ENCODE results near the gene LIMS3.
"Not testable (repeated sequence)": the region's sequence is repeated elsewhere in the genome, so short reads cannot be mapped to it uniquely, and the experiment has no call there.

LIMS3 gene, protein sequence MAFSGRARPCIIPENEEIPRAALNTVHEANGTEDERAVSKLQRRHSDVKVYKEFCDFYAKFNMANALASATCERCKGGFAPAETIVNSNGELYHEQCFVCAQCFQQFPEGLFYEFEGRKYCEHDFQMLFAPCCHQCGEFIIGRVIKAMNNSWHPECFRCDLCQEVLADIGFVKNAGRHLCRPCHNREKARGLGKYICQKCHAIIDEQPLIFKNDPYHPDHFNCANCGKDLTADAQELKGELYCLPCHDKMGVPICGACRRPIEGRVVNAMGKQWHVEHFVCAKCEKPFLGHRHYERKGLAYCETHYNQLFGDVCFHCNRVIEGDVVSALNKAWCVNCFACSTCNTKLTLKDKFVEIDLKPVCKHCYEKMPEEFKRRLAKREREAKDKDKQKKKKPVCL

DNA sequence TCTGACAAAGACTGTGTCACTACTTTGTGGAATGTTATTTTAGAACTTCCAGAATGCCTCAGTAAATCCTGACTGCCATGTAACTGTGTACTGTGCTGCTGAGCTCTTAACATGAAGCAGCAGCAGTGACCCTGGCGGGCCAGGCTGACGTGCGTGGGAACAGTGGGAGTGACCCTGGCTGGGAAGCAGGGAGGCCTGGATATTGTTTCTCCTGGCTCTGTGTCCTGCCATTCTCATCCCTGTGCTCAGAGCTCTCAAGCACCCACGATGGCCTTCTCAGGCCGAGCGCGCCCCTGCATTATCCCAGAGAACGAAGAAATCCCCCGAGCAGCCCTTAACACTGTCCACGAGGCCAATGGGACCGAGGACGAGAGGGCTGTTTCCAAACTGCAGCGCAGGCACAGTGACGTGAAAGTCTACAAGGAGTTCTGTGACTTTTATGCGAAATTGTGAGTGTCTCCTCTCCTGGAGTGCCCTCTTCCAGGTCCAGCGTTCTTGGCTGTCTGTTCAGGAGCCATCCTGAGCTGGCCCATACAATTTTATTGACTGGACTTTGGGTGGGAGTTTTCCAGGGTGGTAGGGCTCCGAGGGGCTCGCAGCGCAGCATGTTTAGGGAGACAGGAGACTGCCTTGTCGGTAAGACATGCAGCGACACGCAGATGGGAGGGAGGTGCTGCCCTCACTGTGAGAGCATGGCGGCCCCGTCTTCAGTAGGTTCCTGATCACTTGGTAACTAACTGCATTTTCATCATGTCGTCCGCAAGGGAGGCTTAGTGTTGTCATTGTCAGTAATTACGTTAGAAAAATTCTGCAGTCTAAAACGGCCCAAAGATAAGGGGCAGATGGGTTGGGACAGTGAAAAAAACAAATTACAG is at the start of gene LIMS3:
Gene LIMS3, plus strand, starts transcription at position 227 of the 875 bp plus-strand sequence. Its CDS starts 41 bp downstream, at position 268.
- DNase-seq (ENCODE audit: low read depth): not testable (repeated sequence)

DNA sequence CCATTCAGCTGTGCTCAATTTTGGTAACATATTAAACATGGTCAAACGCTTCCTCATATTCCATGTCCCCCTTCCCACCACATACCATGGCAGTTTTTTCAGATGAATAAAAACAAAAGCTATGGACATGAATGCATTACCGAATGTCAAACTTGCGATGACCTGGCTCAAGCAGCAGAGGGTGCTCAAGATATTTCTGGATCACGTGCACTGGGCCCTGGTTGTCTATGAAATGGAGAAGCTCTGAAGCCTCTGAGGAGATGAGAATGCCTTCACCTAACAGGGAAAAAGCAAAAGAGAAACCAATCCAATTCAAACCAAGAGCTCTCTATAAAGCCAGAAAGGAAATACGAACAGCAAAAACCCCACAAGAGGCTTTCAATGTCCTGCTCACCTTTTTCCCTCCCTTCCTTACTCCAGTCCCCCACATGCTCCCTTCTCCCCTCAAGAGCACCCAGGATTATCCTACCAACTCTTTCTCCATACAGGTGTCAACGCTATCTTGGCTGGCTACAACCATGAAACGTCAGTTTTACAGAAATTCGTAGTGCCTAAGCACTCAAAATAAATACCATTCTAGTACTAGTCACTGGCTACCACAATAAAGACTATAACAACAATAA is 27.2 kb upstream of the LIMS3 start:
- not testable (repeated sequence) for DNase-seq (ENCODE audit: low read depth)

DNA sequence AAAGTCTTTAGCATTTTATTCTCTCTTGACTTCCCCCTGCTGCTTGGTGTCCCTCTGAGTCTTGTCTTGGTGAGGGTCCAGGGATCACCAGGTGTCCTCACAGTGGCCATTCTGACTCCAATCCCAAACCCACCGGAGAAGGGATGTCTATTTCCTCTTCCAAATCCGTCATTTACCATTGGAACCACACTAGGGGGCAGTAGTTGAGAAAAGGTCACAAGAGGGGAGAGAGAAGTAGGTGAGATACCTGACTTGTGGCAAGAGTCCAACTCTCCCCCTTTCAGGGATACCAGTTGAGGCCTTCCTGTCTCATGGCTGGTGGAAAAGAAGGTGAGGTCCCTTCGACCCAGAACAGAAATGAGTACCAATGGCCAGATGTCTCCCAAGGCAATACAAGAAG is 21.9 kb upstream of the LIMS3 start:
- not testable (repeated sequence) for DNase-seq (ENCODE audit: low read depth)

DNA sequence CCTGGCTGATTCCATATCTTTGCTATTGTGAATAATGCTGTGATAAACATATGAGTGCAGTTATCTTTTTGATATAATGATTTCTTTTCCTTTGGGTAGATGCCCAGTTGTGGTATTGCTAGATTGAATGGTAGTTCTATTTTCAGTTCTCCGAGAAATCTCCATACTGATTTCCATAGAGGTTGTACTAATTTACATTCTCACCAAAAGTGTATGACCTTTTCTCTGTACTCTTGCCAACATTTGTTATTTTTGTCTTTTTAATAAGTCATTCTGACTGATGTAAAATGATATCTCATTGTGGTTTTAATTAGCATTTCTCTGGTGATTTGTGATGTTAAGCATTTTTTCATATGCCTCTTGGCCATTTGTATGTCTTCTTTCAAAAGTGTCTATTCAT is 16.4 kb upstream of the LIMS3 start:
- DNase-seq (ENCODE audit: low read depth): not testable (repeated sequence)

DNA sequence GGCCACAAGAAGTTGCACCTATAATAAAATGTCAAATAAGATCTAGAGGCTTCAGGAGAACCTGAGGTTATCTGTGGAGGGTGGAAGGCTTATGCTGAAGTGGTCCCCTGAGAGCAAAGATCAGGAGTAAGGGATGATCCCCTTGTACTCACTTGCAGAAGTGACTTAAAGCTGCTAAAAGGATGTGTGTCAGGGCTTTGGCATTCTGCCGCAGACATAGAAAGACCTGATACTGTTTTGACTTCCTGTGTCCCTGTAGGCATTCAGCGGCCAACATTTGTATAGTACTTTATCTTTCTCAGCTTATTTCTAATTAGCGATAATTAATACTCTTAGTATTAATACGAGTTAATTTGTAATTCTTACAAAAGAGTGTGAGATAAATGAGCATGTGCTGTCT is 10.1 kb upstream of the LIMS3 start:
- not testable (repeated sequence) for DNase-seq (ENCODE audit: low read depth)

DNA sequence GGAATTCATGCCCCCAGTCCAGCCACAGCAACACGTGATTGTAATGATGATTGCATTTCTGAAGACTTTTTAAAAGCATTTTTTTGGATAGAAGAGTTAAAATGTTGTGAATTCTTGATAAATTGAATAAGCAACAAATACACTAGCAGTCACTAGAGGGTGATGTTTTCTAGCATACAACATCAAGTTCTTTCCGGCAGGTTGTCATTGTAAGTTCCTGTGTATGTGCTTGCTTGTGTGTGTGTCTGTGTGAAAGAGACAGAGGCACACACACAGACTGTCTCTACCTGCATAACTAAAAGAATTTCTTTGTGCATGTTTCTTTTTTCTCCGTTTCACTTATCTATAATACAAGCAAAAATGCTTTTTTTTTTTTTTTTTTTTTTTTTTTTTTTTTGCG is 8.6 kb upstream of the LIMS3 start:
- not testable (repeated sequence) for DNase-seq (ENCODE audit: low read depth)

DNA sequence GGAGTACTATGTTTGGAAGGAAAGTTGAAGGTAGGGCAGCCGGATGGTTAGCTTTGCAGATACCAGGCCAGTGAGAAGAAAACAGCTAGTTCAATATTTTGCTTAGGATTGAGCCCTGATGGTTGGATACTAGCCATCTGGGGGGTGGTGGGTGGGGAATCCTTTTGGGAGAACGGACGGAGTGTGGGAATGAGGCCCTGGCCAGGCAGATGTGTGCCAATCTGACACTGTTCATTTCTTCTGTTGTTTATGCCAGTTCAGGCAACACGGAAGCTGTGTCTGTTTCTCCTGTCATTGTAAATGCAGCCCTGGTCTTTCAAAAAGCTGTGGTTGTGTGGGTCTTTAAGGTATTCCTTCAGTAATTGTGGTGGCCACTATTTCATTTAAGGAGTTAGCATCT is 7.5 kb upstream of the LIMS3 start:
- DNase-seq (ENCODE audit: low read depth): not testable (repeated sequence)

DNA sequence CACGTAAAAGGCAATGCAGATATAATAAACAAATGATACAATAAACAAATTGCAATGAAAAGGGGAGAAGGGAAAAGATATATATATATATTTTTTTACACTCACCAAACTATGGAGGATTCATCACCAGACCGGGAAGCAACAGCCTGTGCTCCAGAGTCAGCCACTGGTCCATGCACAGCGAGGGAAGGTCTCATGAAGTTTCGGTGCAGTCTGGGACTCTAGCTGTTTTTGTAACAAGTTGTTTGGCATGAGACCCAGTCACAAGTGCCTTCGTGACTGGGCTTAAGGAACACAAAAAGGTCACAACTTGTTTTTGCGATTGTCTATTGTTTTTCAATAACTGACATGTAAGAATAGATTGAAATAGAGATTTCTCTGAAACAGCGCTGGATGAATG is 4.8 kb upstream of the LIMS3 start:
- DNase-seq (ENCODE audit: low read depth): not testable (repeated sequence)

DNA sequence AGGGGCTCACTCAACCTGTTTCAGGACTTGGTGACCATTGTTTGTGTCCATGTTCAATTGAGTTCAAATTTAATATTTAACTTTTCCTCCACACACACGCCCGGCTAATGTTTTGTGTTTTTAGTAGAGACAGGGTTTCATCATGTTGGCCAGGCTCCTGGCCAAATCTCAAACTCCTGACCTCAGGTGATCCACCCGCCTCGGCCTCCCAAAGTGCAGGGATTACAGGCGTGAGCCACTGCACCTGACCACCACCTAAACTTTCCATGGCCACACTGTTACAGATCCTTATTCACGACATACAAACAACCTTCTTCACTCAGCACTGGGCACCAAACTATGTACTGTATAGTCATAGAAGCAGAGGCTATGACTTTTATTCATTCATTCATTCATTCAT is 4.3 kb upstream of the LIMS3 start:
- DNase-seq (ENCODE audit: low read depth): not testable (repeated sequence)

DNA sequence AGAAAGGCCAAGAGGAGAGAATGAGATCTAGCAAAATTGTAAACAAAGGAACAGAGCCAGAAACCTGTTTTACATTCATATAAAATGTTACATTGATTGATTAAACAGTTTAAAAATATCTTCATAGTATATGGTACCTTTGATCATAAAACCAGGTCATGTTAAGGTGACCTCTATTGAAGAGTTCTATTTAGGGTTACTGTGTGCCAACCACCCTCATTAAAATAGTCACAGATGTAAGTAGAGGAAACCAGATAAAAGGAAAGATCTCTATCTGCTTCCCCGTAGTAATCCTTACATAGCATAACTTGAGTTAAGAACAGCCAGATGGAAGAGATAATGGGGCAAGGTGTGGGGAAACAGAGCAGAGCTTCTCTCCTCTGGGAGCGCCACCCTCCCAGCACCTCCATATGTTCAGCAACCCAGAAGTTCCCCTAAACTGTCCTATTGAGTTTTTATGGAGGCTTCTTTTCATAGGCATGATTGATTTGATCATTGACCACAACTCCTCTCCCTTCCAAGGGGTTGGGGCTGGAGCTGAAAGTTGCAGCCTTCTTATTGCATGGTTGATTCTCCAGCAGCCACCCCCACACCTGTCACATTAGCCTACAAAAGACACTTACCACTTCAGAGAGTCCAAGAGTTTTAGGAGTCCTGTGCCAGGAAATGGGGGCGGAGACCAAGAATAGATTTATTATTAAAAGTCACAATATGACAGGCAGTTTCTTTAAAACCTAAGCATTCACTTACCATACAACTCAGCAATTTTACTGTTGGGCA is 3.2 kb upstream of the LIMS3 start:
- not testable (repeated sequence) for DNase-seq (ENCODE audit: low read depth)

DNA sequence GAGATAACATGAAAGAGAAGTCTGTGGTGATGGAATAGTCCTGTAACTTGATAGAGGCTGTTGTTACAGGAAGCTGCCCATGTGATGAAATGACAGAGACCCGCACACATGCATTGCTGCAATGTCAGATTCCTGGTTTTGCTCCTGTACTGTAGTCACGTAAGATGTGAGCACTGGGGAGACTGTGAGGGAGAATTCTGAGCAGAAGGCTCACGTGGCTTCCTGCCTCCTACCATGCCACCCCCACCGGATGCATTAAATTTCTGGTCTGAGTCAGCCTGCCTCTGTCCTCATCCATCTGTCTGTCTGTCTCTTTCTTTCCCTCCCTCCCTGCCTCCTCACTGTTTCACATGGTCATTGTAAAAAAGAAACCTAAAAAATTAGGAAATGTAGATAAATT is 2.3 kb upstream of the LIMS3 start:
- DNase-seq (ENCODE audit: low read depth): not testable (repeated sequence)

DNA sequence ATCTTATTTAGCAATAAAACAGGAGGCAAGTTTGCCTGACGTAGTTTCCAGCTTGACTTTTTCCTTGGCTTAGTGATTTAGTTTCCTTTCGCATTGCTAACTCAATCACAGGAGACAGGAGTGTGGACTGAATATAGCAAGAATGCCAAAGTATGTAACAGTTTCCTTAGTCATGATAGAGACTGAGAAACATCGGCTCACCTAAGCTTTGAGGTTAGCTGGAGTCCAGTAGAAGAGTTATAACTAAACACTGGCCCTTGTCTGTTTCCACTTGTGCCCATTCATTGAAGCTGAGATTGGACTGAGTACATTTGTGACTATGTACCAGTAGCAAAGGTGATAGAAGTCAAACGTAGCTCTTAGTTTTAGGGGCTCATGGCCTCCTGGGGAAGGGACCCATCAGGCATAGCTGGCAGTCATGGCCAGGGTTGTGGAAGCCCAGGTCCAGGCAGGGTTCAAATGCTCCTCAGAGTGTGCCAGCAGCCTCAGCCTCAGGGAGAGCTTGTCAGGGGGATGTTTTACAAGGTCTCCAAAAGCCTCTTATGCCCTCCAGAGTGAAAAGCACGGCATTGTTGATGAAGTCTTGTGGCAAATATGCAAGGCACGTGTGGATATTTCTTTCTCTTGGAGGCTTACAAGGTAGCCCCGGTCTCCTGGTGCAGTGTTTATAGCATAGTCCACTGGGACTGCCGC is 573 bp upstream of the LIMS3 start:
- DNase-seq (ENCODE audit: low read depth): not testable (repeated sequence)

DNA sequence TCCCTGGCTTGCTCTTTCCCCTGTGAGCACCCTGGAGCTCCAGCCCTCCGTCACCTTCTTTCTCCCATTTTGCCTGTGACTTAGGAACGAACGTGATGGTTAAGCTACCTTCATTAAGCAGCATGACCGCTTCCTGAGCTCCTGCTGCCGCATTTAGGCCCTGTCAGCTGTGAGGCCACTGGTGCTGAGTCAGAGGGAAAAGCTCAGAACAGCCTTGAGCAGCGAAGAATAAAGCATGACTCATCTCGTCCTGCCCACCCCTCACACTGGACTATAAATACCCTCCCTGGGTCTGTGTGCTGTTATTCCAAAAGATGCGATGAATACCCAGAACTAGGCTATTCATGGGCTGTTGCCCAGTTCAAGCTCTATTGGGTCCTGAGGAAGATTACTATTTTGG is 7.3 kb downstream of the LIMS3 start:
- DNase-seq (ENCODE audit: low read depth): not testable (repeated sequence)

DNA sequence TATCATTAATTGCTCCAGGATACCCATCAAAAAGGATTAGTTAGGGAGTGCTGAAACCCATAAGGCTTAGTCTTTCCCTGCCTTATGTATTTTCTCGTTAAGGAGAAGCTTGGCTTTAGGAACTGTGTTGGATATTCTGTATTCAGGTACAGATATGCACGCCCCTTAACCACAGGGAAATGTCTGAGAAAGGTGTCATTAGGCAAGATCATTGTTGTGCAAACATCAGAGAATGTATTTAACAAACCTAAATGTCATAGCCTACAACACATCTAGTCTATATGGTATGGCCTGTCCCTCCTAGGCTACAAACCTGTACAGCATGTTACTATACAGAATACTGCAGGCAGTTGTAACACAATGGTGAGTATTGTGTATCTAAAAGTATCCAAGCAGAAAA is 10.1 kb downstream of the LIMS3 start:
- DNase-seq (ENCODE audit: low read depth): not testable (repeated sequence)

DNA sequence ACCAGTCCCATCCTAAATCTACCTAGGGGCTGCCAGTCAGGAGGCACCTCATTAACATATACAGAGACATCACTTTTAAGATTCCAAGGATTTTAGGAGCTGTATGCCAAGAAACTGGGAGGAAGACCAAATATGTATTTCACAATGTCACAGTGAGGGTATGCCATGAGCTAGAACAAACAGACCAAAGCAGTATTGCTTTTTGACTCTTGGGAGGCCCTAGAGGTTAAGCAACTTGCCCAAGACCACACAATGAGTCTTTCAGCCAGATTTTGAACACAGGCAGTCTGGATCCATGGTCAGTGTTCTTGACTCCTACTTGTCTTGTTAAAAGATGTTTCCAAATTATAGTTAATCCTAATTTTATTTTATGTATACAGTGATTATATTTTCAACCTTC is 12.3 kb downstream of the LIMS3 start:
- DNase-seq (ENCODE audit: low read depth): not testable (repeated sequence)

DNA sequence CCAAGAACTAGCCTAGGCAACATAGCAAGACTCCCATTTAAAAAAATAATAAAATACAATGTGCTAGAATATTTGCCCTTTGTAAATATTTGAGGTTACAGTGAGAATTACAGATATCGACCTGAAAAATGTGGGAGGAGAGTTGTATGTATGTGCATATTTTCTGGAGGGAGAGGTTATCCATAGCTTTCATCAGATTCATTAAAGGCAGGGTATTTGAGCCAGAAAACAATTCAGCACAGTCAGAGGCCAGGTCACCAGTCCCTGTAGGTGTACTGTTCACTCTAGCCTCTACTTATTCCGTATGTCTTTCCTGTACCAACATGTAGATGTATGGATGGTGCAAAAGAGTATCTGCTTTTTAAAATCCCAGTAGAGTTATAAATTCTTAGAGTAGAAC is 15.4 kb downstream of the LIMS3 start:
- DNase-seq (ENCODE audit: low read depth): not testable (repeated sequence)

DNA sequence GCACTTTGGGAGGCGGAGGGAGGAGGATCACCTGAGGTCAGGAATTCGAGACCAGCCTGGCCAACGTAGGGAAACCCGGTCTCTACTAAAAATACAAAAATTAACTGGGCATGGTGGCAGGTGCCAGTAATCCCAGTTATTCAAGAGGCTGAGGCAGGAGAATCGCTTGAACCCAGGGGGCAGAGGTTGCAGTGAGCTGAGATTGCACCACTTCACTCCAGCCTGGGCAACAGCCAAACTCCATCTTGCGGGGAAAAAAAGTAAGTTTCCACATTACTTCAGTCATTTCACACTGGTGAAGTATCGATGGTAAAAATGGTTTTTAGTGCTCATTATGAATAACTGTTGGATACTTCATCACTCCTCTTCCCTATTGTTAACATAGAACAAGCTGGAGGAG is 16.1 kb downstream of the LIMS3 start:
- DNase-seq (ENCODE audit: low read depth): not testable (repeated sequence)

DNA sequence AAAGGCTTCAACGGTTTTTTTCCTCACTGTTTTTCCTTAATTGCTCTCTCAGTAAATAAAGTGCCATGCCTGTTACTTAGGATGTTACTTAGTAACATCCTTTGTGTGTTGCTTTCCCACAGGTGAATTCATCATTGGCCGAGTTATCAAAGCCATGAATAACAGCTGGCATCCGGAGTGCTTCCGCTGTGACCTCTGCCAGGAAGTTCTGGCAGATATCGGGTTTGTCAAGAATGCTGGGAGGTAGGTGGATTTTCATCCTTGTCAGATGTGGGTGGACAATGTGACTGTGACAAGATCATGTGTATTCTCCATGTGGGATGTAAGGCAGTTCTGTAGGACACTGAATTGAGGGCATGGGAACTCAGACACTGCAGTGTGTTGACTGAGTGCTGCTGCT is 17.3 kb downstream of the LIMS3 start:
- not testable (repeated sequence) for DNase-seq (ENCODE audit: low read depth)

DNA sequence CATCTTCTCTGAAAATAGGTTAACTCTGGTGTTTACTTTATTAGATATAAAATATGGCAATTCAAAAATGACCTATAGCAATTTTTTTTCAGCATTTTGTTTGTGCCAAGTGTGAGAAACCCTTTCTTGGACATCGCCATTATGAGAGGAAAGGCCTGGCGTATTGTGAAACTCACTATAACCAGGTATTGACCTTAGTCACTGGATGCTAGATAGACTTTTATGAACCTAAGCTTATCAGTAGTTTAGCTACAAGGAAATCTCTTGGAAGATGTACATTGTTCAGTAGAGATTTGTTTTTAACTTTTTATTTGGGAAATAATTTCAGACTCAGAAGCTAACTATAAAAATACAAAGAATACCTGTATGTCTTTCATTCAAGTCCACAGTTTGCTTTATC is 21.7 kb downstream of the LIMS3 start:
- not testable (repeated sequence) for DNase-seq (ENCODE audit: low read depth)

DNA sequence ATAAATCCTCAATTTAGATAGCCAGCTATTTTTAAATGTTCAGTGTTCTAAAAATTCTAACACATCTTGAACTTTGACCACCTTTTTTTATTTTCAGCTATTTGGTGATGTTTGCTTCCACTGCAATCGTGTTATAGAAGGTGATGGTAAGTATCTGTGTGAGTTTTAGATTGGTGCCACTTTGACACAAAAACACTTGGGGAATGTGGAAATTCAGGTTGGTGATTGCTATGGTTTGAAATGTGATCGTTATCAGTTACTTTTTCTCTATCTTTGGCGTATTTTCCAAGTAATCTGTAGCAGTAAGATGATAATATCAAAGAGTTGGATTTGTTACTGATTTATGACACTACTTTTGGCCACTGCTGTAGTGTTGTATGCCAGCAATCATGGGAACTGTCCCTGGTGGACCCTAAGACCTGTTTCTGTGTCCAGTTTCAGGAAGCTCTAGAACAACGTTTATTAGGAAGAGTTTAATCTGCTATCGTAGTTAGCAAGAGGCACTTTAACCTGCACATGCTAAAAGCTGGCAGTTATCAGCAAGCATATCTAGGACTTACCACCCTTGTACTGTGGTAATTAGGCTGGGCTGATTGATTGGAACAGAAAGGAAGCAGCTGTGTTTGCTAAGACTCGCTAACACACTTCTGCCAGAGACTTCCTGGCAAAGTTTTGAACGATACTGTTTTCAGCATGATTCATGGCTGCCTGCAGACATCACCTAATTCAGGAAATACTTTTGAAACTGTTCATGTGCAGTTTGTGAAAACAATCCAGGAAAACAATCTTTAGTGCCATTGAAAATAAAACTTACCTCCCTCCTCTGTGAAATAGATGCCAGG is 23.3 kb downstream of the LIMS3 start:
- not testable (repeated sequence) for DNase-seq (ENCODE audit: low read depth)
